Measurements from ENCODE around the gene GPR179.

GRCh38 chr17:38357486-38358123 is 13.8 kb upstream of the GPR179 start:
- TF ChIP-seq POLR2A (IDR thresholded peaks at IDR 0.05; ENCODE audit: low read length), result no peak
- TF ChIP-seq GATA1 (IDR thresholded peaks at IDR 0.05; ENCODE audit: low read depth, low read length), result no peak

Measured in erythroblast (primary cell).